Keratinocyte (primary cell): ENCODE measurements around the gene OR4N5. TPM values are rescaled to one million over a fixed set of nuclear protein-coding genes. Genes with fewer than 3 reads are reported as not detected.

Experiments used
- DNase-seq: peaks from one replicate; pipeline ENCODE4 v3.0.0-alpha.2; 2011; ENCODE audit warnings: low read depth, missing footprints, low spot score
- FAIRE-seq: peaks from 2 replicates; lab custom pipeline; 2011; peaks lifted over from hg19 to GRCh38; lab: Jason Lieb, UNC
- H2AFZ ChIP-seq: 2 replicates; pipeline ENCODE4 v1.6.0; 2012; ENCODE audit warnings: low read length, control low read depth, inconsistent platforms; ENCODE audit not compliant: control insufficient read depth
- H3K27ac ChIP-seq: 2 replicates; pipeline ENCODE4 v1.5.1; 2011; ENCODE audit warnings: low read length; ENCODE audit not compliant: control insufficient read depth, insufficient read depth
- H3K27me3 ChIP-seq: 3 replicates; pipeline ENCODE4 v1.6.0; 2011; ENCODE audit warnings: low read length; ENCODE audit not compliant: control insufficient read depth, insufficient read depth; ENCODE audit errors: extremely low read depth
- H3K36me3 ChIP-seq, 2 experiments: 2 replicates in 1 of 2; 3 replicates in 1 of 2; pipeline ENCODE4 v1.5.1; 2011; ENCODE audit warnings: low read length in 2 of 2, mild to moderate bottlenecking in 1 of 2; ENCODE audit not compliant: control insufficient read depth in 2 of 2, insufficient read depth in 2 of 2; ENCODE audit errors: extremely low read depth in 1 of 2
- H3K4me1 ChIP-seq: 3 replicates; pipeline ENCODE4 v1.5.1; 2011; ENCODE audit warnings: low read length; ENCODE audit not compliant: control insufficient read depth, insufficient read depth; ENCODE audit errors: extremely low read depth
- H3K4me2 ChIP-seq: 3 replicates; pipeline ENCODE4 v1.6.0; 2011; ENCODE audit warnings: low read depth, low read length; ENCODE audit not compliant: control insufficient read depth, insufficient read depth; ENCODE audit errors: extremely low read depth
- H3K4me3 ChIP-seq, 3 experiments: fragments of 200-600 bp in 1 of 3; sonication (generic) in 1 of 3; 2 replicates in 2 of 3; 3 replicates in 1 of 3; pipeline ENCODE4 v1.5.1; 2011 to 2016; ENCODE audit warnings: low read length in 3 of 3, mild to moderate bottlenecking in 3 of 3, control low read depth in 2 of 3, inconsistent platforms in 1 of 3, low read depth in 1 of 3, mixed read lengths in 1 of 3, mixed run types in 1 of 3, moderate library complexity in 1 of 3; ENCODE audit not compliant: control insufficient read depth in 2 of 3, insufficient read depth in 2 of 3; ENCODE audit errors: extremely low read depth in 1 of 3
- H3K79me2 ChIP-seq: 2 replicates; pipeline ENCODE4 v1.6.0; 2012; ENCODE audit warnings: low read length; ENCODE audit not compliant: control insufficient read depth, insufficient read depth
- H3K9ac ChIP-seq: 3 replicates; pipeline ENCODE4 v1.6.0; 2011; ENCODE audit warnings: low read length; ENCODE audit not compliant: control insufficient read depth, insufficient read depth; ENCODE audit errors: extremely low read depth
- H3K9me1 ChIP-seq: 3 replicates; pipeline ENCODE4 v1.6.0; 2011; ENCODE audit warnings: low read length; ENCODE audit not compliant: control insufficient read depth, insufficient read depth; ENCODE audit errors: extremely low read depth
- H3K9me3 ChIP-seq: 2 replicates; pipeline ENCODE4 v1.5.1; 2012; ENCODE audit warnings: low read depth, low read length; ENCODE audit not compliant: control insufficient read depth
- H4K20me1 ChIP-seq: 3 replicates; pipeline ENCODE4 v1.6.0; 2011; ENCODE audit warnings: low read length; ENCODE audit not compliant: control insufficient read depth, insufficient read depth; ENCODE audit errors: extremely low read depth
- EZH2 ChIP-seq: IDR thresholded peaks from one replicate; pipeline ENCODE4 v1.6.1; 2012; ENCODE audit warnings: inconsistent platforms, mild to moderate bottlenecking, low read length, moderate library complexity
- dilution Hi-C: fragments of 300-500 bp; cut with MboI; formaldehyde crosslinking; loops from one replicate; pipeline ENCODE4 v1.7.0; 2020; ENCODE audit warnings: low sequenced_read_pairs; ENCODE audit not compliant: extremely low pct_ligation_motif_present
- polyA plus RNA-seq, 5 experiments: library from polyadenylated mRNA; depleted of rRNA in 3 of 5; stranded (reverse) in 3 of 5; stranded (forward) in 1 of 5; unstranded in 1 of 5; fragments of >200 nt; gene quantifications; 1 replicate in 1 of 5; 2 replicates in 3 of 5; 3 replicates in 1 of 5; pipeline versions ENCODE4 v1.2.1 to v1.2.3, GENCODE V29; 2011 to 2012; ENCODE audit warnings: missing spikeins in 2 of 5, low read depth in 1 of 5, low replicate concordance in 1 of 5
- TF ChIP-seq, protein P1 (sequence below), 3 experiments: IDR thresholded peaks in 1 of 3; conservative IDR thresholded peaks in 1 of 3; optimal IDR thresholded peaks in 1 of 3; 2 replicates in 2 of 3; 3 replicates in 1 of 3; pipeline versions ENCODE3 to v1.5.1; 2011; ENCODE audit warnings: low read length in 3 of 3, mild to moderate bottlenecking in 3 of 3, moderate library complexity in 2 of 3, control low read depth in 1 of 3, inconsistent platforms in 1 of 3; ENCODE audit not compliant: insufficient read depth in 2 of 3; ENCODE audit errors: extremely low read depth in 1 of 3

The OR4N5 gene
- polyA plus RNA-seq, 1 donor (not counting 4 experiments of a cell fraction or from before 2014, with no cell fraction given): not detected

DNA sequence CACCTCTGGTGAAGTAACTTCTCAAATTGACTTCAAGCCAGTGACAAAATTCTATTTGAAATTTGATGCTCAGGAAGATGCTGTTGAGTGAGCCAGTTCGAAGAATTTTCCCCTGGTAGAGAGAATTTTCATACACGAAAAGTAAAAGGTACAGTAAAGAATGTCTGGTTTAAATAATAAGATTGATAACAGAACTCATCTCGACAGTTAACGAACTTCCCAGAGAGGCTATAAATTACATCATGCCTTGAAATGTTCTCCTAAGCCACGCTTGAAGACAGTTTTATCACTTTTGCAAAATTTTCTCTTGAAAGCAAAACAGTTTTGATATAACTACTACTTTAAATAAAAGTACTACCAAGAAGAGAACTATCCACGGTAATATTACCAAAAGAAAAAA, 37.7 kb downstream of the OR4N5 start:
- DNase-seq (no peak), FAIRE-seq (no peak)
- H3K4me2 ChIP-seq: no peak overlapping the region
- H4K20me1 ChIP-seq: no peaks in the 10 kb centered on the region
- dilution Hi-C loops: no loop called here
- no peaks in the 10 kb centered on the region for H3K9me3 ChIP-seq
- no peak overlapping the region for H3K27ac ChIP-seq
- no peak for TF ChIP-seq EZH2
- TF ChIP-seq, protein P1, sequence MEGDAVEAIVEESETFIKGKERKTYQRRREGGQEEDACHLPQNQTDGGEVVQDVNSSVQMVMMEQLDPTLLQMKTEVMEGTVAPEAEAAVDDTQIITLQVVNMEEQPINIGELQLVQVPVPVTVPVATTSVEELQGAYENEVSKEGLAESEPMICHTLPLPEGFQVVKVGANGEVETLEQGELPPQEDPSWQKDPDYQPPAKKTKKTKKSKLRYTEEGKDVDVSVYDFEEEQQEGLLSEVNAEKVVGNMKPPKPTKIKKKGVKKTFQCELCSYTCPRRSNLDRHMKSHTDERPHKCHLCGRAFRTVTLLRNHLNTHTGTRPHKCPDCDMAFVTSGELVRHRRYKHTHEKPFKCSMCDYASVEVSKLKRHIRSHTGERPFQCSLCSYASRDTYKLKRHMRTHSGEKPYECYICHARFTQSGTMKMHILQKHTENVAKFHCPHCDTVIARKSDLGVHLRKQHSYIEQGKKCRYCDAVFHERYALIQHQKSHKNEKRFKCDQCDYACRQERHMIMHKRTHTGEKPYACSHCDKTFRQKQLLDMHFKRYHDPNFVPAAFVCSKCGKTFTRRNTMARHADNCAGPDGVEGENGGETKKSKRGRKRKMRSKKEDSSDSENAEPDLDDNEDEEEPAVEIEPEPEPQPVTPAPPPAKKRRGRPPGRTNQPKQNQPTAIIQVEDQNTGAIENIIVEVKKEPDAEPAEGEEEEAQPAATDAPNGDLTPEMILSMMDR (optimal IDR thresholded peaks at IDR 0.05 in 1 of 3, IDR thresholded peaks at IDR 0.05 in 1 of 3, conservative IDR thresholded peaks at IDR 0.05 in 1 of 3; ENCODE audit: extremely low read depth in 1 of 3, insufficient read depth in 2 of 3, low read length in 3 of 3): no peak
- H3K4me1 ChIP-seq: no peaks in the 10 kb centered on the region
- no peaks in the 10 kb centered on the region for H3K79me2 ChIP-seq
- no peak overlapping the region for H3K4me3 ChIP-seq
- no peaks in the 10 kb centered on the region for H3K36me3 ChIP-seq
- no peaks in the 10 kb centered on the region for H3K9me1 ChIP-seq
- no peak overlapping the region for H2AFZ ChIP-seq
- no peaks in the 10 kb centered on the region for H3K27me3 ChIP-seq
- no peak overlapping the region for H3K9ac ChIP-seq

DNA sequence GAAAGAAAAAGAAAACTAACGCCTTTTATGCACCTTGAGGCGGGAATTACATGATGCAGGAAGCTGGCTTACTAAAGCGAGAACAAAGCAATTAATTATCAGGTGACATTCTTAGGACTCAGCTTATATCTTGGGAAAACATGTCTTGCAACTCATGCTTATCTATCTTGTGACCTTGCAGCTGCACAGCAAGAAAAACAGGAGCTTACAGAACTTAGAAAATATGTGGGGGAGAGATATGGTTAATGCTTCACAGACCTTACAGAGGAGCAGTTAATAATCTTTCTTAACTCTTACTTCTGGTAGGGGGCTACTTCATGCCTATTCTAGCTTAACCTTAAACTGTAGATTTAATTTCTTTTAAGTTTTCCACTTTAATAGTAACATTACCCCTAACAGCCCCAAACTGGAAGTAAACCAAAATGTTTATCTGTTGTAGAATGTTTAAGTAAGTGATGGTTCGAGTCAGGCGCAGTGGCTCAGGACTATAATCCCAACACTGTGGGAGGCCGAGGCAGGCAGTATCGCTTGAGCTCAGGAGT, 38.9 kb downstream of the OR4N5 start:
- TF ChIP-seq, protein P1 (optimal IDR thresholded peaks at IDR 0.05 in 1 of 3, IDR thresholded peaks at IDR 0.05 in 1 of 3, conservative IDR thresholded peaks at IDR 0.05 in 1 of 3; ENCODE audit: extremely low read depth in 1 of 3, insufficient read depth in 2 of 3, low read length in 3 of 3): no peak
- TF ChIP-seq EZH2: no peak
- dilution Hi-C loops: no loop called here
- Histone ChIP-seq H3K79me2 (no peaks in the 10 kb centered on the region), H4K20me1 (no peaks in the 10 kb centered on the region), H3K36me3 (no peaks in the 10 kb centered on the region), H3K9me1 (no peaks in the 10 kb centered on the region), H3K4me3 (no peak overlapping the region), H3K9me3 (no peaks in the 10 kb centered on the region), H2AFZ (no peak overlapping the region), H3K4me2 (no peak overlapping the region), H3K27me3 (no peaks in the 10 kb centered on the region), H3K9ac (no peak overlapping the region), H3K27ac (no peak overlapping the region), H3K4me1 (no peaks in the 10 kb centered on the region)
- DNase-seq (no peak), FAIRE-seq (no peak)
